ENCODE data around the gene OBSCN. TPM values are rescaled to one million over a fixed set of nuclear protein-coding genes. Genes with fewer than 3 reads are reported as not detected.

The OBSCN gene
- total and polyA plus RNA-seq, 2 donors (not counting 3 experiments of a cell fraction or from before 2014, with no cell fraction given): 1.5 to 2.9 TPM

GRCh38 chr1:228348708-228349467 is 141.0 kb downstream of the OBSCN start:
- H3K4me3 ChIP-seq (replicated peaks in 1 of 3; ENCODE audit: insufficient read depth in 1 of 3, low read depth in 1 of 3, low read length in 3 of 3): no peak overlapping the region
- dilution Hi-C loops (cut with MboI; ENCODE audit: extremely low pct_ligation_motif_present, low sequenced_read_pairs) (no loop called here), intact Hi-C loops (cut with micrococcal nuclease) (no loop called here)
- CTCF ChIA-PET: interaction anchor here (1.2 kb wide), 1 partner anchor 112 kb away, joined by 3 read pairs; no protein-coding TSS in a partner anchor
- no peaks in the 10 kb centered on the region for H3K27me3 ChIP-seq (ENCODE audit: control insufficient read depth in 2 of 2, insufficient read depth in 2 of 2, low read length in 2 of 2)
- DNase-seq (ENCODE audit: low read depth, low spot score) (no peak), FAIRE-seq (no peak)
- no peak for TF ChIP-seq CTCF (IDR thresholded peaks at IDR 0.05; ENCODE audit: extremely low read depth in 1 of 2, insufficient read depth in 1 of 2, low read depth in 1 of 2, low read length in 2 of 2)
- no peaks in the 10 kb centered on the region for H3K36me3 ChIP-seq (ENCODE audit: control insufficient read depth in 2 of 2, extremely low read depth in 1 of 2, insufficient read depth in 2 of 2, low read length in 2 of 2)
- H3K9ac ChIP-seq (replicated peaks; ENCODE audit: extremely low read depth, insufficient read depth, low read length): no peak overlapping the region
- BruUV-seq (replicated peaks): no TSS peak
- no peaks in the 10 kb centered on the region for H3K4me1 ChIP-seq (ENCODE audit: control insufficient read depth, extremely low read depth, insufficient read depth, low read length)
- H4K20me1 ChIP-seq (replicated peaks; ENCODE audit: control insufficient read depth, extremely low read depth, insufficient read depth, low read length): no peaks in the 10 kb centered on the region
- no peaks in the 10 kb centered on the region for H3K9me1 ChIP-seq (replicated peaks; ENCODE audit: control insufficient read depth, extremely low read depth, insufficient read depth, low read length)
- H2AFZ ChIP-seq (ENCODE audit: low read depth, low read length): no peak overlapping the region
- H3K4me2 ChIP-seq (ENCODE audit: insufficient read depth, low read length): no peak overlapping the region
- POLR2A ChIA-PET: no interaction called here
- H3K9me3 ChIP-seq (replicated peaks; ENCODE audit: control insufficient read depth, insufficient read depth, low read length): no peaks in the 10 kb centered on the region
- H3K79me2 ChIP-seq (ENCODE audit: control insufficient read depth, insufficient read depth, low read length): no peaks in the 10 kb centered on the region
- no peak overlapping the region for H3K27ac ChIP-seq (ENCODE audit: insufficient read depth, low read depth, low read length)

GRCh38 chr1:228349701-228350171 is 141.9 kb downstream of the OBSCN start:
- dilution Hi-C loops (cut with MboI; ENCODE audit: extremely low pct_ligation_motif_present, low sequenced_read_pairs) (no loop called here), intact Hi-C loops (cut with micrococcal nuclease) (no loop called here)
- H3K27ac ChIP-seq (ENCODE audit: insufficient read depth, low read depth, low read length): no peak overlapping the region
- H3K79me2 ChIP-seq (ENCODE audit: control insufficient read depth, insufficient read depth, low read length): no peaks in the 10 kb centered on the region
- H3K4me3 ChIP-seq (replicated peaks in 1 of 3; ENCODE audit: insufficient read depth in 1 of 3, low read depth in 1 of 3, low read length in 3 of 3): no peak overlapping the region
- no peak for TF ChIP-seq POLR2AphosphoS5 (IDR thresholded peaks at IDR 0.05; ENCODE audit: insufficient read depth, low read depth, low read length)
- TF ChIP-seq FOS (IDR thresholded peaks at IDR 0.05; ENCODE audit: borderline replicate concordance, insufficient read depth, low read length): no peak
- no peak for TF ChIP-seq JUN (IDR thresholded peaks at IDR 0.05; ENCODE audit: borderline replicate concordance, insufficient read depth, insufficient read length, low read depth)
- no peak overlapping the region for H3K4me2 ChIP-seq (ENCODE audit: insufficient read depth, low read length)
- H3K9ac ChIP-seq (replicated peaks; ENCODE audit: extremely low read depth, insufficient read depth, low read length): no peak overlapping the region
- no peaks in the 10 kb centered on the region for H3K9me3 ChIP-seq (replicated peaks; ENCODE audit: control insufficient read depth, insufficient read depth, low read length)
- no peaks in the 10 kb centered on the region for H4K20me1 ChIP-seq (replicated peaks; ENCODE audit: control insufficient read depth, extremely low read depth, insufficient read depth, low read length)
- no peak overlapping the region for H2AFZ ChIP-seq (ENCODE audit: low read depth, low read length)
- H3K36me3 ChIP-seq (ENCODE audit: control insufficient read depth in 2 of 2, extremely low read depth in 1 of 2, insufficient read depth in 2 of 2, low read length in 2 of 2): no peaks in the 10 kb centered on the region
- DNase-seq (ENCODE audit: low read depth, low spot score) (no peak), FAIRE-seq (no peak)
- no peaks in the 10 kb centered on the region for H3K27me3 ChIP-seq (ENCODE audit: control insufficient read depth in 2 of 2, insufficient read depth in 2 of 2, low read length in 2 of 2)
- no TSS peak for BruUV-seq (replicated peaks)
- H3K4me1 ChIP-seq (ENCODE audit: control insufficient read depth, extremely low read depth, insufficient read depth, low read length): no peaks in the 10 kb centered on the region
- CTCF ChIA-PET: no interaction called here
- no peaks in the 10 kb centered on the region for H3K9me1 ChIP-seq (replicated peaks; ENCODE audit: control insufficient read depth, extremely low read depth, insufficient read depth, low read length)
- POLR2A ChIA-PET: no interaction called here
